ENCODE results near the gene DCLK2.

GRCh38 chr4:150117629-150118028 lies 39.4 kb downstream of the DCLK2 start:
- TF ChIP-seq ZNF416 (tag by site-specific recombination; IDR thresholded peaks at IDR 0.05) (no peak), OVOL3 (tag by site-specific recombination; IDR thresholded peaks at IDR 0.05) (no peak), ZBTB10 (tag by site-specific recombination; IDR thresholded peaks at IDR 0.05) (no peak), CTCF (tag by site-specific recombination; IDR thresholded peaks at IDR 0.05) (no peak), ZNF2 (tag by site-specific recombination; IDR thresholded peaks at IDR 0.05) (no peak), ZNF610 (tag by site-specific recombination; IDR thresholded peaks at IDR 0.05; ENCODE audit: borderline replicate concordance) (no peak), ZNF510 (tag by site-specific recombination; IDR thresholded peaks at IDR 0.05; ENCODE audit: insufficient replicate concordance) (no peak), SP2 (tag by site-specific recombination; IDR thresholded peaks at IDR 0.05) (no peak), ZFP41 (tag by site-specific recombination; IDR thresholded peaks at IDR 0.05; ENCODE audit: borderline replicate concordance) (no peak), ELK4 (IDR thresholded peaks at IDR 0.05; ENCODE audit: borderline replicate concordance, low read depth, low read length) (no peak), REST (tag by site-specific recombination; IDR thresholded peaks at IDR 0.05) (no peak), RBAK (tag by site-specific recombination; IDR thresholded peaks at IDR 0.05) (no peak), SP3 (tag by site-specific recombination; IDR thresholded peaks at IDR 0.05) (no peak), ZNF580 (tag by site-specific recombination; IDR thresholded peaks at IDR 0.05) (no peak)
